HEK293T (cell line): Measurements from ENCODE around the gene ARL10.

Experiments used
- BHLHE40 ChIP-seq: fragments of 450-650 bp; IDR thresholded peaks from 2 replicates; pipeline ENCODE4 v1.6.1; 2016; ENCODE audit warnings: mild to moderate bottlenecking, moderate library complexity, borderline replicate concordance
- ELF4 ChIP-seq: fragments of 450-650 bp; IDR thresholded peaks from 2 replicates; pipeline ENCODE4 v1.6.1; 2017; ENCODE audit warnings: antibody characterized with exemption
- FOXK2 ChIP-seq: fragments of 450-650 bp; IDR thresholded peaks from 2 replicates; pipeline ENCODE4 v1.6.1; 2016; ENCODE audit warnings: mild to moderate bottlenecking
- FOXM1 ChIP-seq: fragments of 450-650 bp; IDR thresholded peaks from 2 replicates; pipeline ENCODE4 v1.6.1; 2017; ENCODE audit warnings: mild to moderate bottlenecking, borderline replicate concordance
- HDGF ChIP-seq: fragments of 450-650 bp; IDR thresholded peaks from 2 replicates; pipeline ENCODE4 v1.6.1; 2017; ENCODE audit warnings: antibody characterized with exemption, borderline replicate concordance
- NFRKB ChIP-seq: fragments of 450-650 bp; IDR thresholded peaks from 2 replicates; pipeline ENCODE4 v1.6.1; 2016; ENCODE audit warnings: mild to moderate bottlenecking, moderate library complexity
- PKNOX1 ChIP-seq: fragments of 450-650 bp; IDR thresholded peaks from 2 replicates; pipeline ENCODE4 v1.6.1; 2016
- SP1 ChIP-seq: fragments of 450-650 bp; IDR thresholded peaks from 2 replicates; pipeline ENCODE4 v1.6.1; 2017
- SUZ12 ChIP-seq: fragments of 450-650 bp; IDR thresholded peaks from 2 replicates; pipeline ENCODE4 v1.6.1; 2016; ENCODE audit warnings: mild to moderate bottlenecking
- TARDBP ChIP-seq: fragments of 450-650 bp; IDR thresholded peaks from 2 replicates; pipeline ENCODE4 v1.6.1; 2016

- no peak for TF ChIP-seq FOXM1
- TF ChIP-seq TARDBP, result no peak
- no peak for TF ChIP-seq NFRKB
- no peak for TF ChIP-seq ELF4
- no peak for TF ChIP-seq SP1
- no peak for TF ChIP-seq PKNOX1
- no peak for TF ChIP-seq HDGF
- TF ChIP-seq SUZ12, result no peak
- no peak for TF ChIP-seq BHLHE40
- TF ChIP-seq FOXK2, result no peak
Measured at GRCh38 chr5:176391999-176392398, 26.7 kb downstream of the ARL10 start.
